ENCODE results near the gene MANSC1. TPM values are rescaled to one million over a fixed set of nuclear protein-coding genes. Genes with fewer than 3 reads are reported as not detected.

The MANSC1 gene
- total and polyA plus RNA-seq, 10 of the 15 experiments (the other 5 are each of a cell fraction or from before 2014, with no cell fraction given), result 0.02 to 0.23 (median 0.11) TPM; not detected in 2

DNA sequence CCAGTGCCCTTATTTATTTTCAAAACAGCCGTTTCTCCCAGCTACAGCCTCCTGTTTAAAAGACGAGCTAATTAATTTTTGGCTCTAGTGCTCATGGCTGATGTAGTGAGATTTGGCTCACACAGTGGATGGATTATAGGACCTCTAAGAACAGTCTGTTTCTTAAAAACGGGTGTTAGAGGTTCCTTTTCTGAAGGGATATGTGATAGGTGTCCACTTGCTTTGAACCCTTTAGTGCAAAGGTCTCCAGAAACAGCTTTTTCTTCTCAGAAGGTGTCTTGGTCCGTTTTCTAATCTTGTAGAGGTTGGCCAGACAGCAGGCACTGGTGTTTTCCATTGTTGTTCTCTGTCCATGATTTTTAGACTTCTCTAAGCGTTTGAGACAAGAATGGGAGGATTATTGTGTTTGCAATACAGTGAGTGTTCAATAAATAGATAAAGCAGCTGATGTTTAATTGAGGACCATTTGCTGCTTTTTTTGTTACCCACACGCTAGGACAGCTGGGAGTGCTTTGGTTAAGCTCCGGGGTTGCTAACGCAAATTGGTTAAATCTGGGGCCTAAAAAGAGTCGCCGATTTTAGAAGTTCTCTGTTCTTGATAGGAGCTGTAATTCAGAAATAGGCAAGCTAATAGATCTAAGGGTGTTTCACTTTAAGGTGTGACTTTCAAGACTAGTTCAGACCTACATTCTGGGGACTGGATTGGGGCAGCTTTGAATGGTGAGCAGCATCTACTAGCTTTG is 7.8 kb upstream of the MANSC1 start:
- H3K4me3 ChIP-seq, result peak overlapping the region; percentile 71
- H3K9me3 ChIP-seq (replicated peaks; ENCODE audit: control insufficient read depth, insufficient read depth, low read length), result no peaks in the 10 kb centered on the region
- H2AFZ ChIP-seq (ENCODE audit: control insufficient read depth, low read depth, low read length), result peak overlapping the region; percentile 74
- H3K27me3 ChIP-seq (replicated peaks in 1 of 2; ENCODE audit: control insufficient read depth in 2 of 2, insufficient read depth in 2 of 2, low read length in 1 of 2), result no peaks in the 10 kb centered on the region
- H3K9ac ChIP-seq (ENCODE audit: control insufficient read depth, insufficient read depth, low read length), result peak overlapping the region; percentile 95
- ATAC-seq (peak; percentile 53), FAIRE-seq (peak; percentile 76), DNase-seq (ENCODE audit: low read depth, low spot score) (no peak)
- TSS peak; percentile 66 for BruUV-seq (replicated peaks)
- RAD21 ChIA-PET (ENCODE audit: unreplicated experiment), result interaction anchor here (0.7 to 4.0 kb wide), 36 partner anchors 10 to 778 kb away, joined by 3 to 29 read pairs (median 4); partner anchors contain the start of genes CREBL2 and DUSP16
- H4K20me1 ChIP-seq (ENCODE audit: control insufficient read depth, insufficient read depth), result no peaks in the 10 kb centered on the region
- in situ Hi-C loops (cut with MboI), result no loop called here
- SMC1A ChIA-PET (ENCODE audit: uncharacterized antibody, unreplicated experiment), result interaction anchor here (0.6 to 3.6 kb wide), 43 partner anchors 9 to 800 kb away, joined by 3 to 27 read pairs (median 4); partner anchors contain the start of gene DUSP16
- intact Hi-C loops (cut with micrococcal nuclease; ENCODE audit: unreplicated experiment), result loop anchor here (5.0 kb wide), 2 partner anchors 339 to 359 kb away; partner anchors contain the start of genes CDKN1B and GPR19
- under 1% methylated on average over 10 of the region's 10 CpGs for WGBS (ENCODE audit: insufficient coverage, insufficient replicate concordance, low lambda C conversion rate, missing lambda C conversion rate)
- no peaks in the 10 kb centered on the region for H3K4me1 ChIP-seq (ENCODE audit: control insufficient read depth, insufficient read depth, low read length)
- H3K79me2 ChIP-seq (ENCODE audit: control insufficient read depth, insufficient read depth, low read length), result peaks cover 34% of the 10 kb centered on the region
- POLR2A ChIA-PET, result interaction anchor here (0.5 to 3.6 kb wide), 25 partner anchors 9 to 792 kb away, joined by 3 to 23 read pairs (median 5); partner anchors contain the start of gene CREBL2
- H3K4me2 ChIP-seq (ENCODE audit: control insufficient read depth, insufficient read depth), result peak overlapping the region; percentile 14
- CTCF ChIA-PET, result interaction anchor here (0.6 to 2.8 kb wide), 31 partner anchors 9 to 812 kb away, joined by 3 to 32 read pairs (median 4); no protein-coding TSS in a partner anchor
- no peaks in the 10 kb centered on the region for H3K36me3 ChIP-seq (ENCODE audit: control insufficient read depth in 2 of 2, insufficient read depth in 2 of 2, low read length in 1 of 2)
- H3K27ac ChIP-seq (ENCODE audit: control insufficient read depth, insufficient read depth), result peak overlapping the region; percentile 97
- 0 out of 2 replicates have a peak, but pooled peaks have one; percentile 19 for TF ChIP-seq ATF7 (IDR thresholded peaks at IDR 0.05; ENCODE audit: low read depth)
- no peak for TF ChIP-seq EGR1 (IDR thresholded peaks at IDR 0.05; ENCODE audit: borderline replicate concordance in 1 of 2, low read depth in 2 of 2, low read length in 2 of 2)
- TF ChIP-seq, protein P1, sequence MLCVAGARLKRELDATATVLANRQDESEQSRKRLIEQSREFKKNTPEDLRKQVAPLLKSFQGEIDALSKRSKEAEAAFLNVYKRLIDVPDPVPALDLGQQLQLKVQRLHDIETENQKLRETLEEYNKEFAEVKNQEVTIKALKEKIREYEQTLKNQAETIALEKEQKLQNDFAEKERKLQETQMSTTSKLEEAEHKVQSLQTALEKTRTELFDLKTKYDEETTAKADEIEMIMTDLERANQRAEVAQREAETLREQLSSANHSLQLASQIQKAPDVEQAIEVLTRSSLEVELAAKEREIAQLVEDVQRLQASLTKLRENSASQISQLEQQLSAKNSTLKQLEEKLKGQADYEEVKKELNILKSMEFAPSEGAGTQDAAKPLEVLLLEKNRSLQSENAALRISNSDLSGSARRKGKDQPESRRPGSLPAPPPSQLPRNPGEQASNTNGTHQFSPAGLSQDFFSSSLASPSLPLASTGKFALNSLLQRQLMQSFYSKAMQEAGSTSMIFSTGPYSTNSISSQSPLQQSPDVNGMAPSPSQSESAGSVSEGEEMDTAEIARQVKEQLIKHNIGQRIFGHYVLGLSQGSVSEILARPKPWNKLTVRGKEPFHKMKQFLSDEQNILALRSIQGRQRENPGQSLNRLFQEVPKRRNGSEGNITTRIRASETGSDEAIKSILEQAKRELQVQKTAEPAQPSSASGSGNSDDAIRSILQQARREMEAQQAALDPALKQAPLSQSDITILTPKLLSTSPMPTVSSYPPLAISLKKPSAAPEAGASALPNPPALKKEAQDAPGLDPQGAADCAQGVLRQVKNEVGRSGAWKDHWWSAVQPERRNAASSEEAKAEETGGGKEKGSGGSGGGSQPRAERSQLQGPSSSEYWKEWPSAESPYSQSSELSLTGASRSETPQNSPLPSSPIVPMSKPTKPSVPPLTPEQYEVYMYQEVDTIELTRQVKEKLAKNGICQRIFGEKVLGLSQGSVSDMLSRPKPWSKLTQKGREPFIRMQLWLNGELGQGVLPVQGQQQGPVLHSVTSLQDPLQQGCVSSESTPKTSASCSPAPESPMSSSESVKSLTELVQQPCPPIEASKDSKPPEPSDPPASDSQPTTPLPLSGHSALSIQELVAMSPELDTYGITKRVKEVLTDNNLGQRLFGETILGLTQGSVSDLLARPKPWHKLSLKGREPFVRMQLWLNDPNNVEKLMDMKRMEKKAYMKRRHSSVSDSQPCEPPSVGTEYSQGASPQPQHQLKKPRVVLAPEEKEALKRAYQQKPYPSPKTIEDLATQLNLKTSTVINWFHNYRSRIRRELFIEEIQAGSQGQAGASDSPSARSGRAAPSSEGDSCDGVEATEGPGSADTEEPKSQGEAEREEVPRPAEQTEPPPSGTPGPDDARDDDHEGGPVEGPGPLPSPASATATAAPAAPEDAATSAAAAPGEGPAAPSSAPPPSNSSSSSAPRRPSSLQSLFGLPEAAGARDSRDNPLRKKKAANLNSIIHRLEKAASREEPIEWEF (IDR thresholded peaks at IDR 0.05; ENCODE audit: insufficient replicate concordance, low read depth, low read length), result no peak
- TF ChIP-seq, protein P2, sequence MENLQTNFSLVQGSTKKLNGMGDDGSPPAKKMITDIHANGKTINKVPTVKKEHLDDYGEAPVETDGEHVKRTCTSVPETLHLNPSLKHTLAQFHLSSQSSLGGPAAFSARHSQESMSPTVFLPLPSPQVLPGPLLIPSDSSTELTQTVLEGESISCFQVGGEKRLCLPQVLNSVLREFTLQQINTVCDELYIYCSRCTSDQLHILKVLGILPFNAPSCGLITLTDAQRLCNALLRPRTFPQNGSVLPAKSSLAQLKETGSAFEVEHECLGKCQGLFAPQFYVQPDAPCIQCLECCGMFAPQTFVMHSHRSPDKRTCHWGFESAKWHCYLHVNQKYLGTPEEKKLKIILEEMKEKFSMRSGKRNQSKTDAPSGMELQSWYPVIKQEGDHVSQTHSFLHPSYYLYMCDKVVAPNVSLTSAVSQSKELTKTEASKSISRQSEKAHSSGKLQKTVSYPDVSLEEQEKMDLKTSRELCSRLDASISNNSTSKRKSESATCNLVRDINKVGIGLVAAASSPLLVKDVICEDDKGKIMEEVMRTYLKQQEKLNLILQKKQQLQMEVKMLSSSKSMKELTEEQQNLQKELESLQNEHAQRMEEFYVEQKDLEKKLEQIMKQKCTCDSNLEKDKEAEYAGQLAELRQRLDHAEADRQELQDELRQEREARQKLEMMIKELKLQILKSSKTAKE (IDR thresholded peaks at IDR 0.05; ENCODE audit: low read depth, poor library complexity, severe bottlenecking), result no peak
- no peak for TF ChIP-seq BACH1 (IDR thresholded peaks at IDR 0.05; ENCODE audit: borderline replicate concordance)
- 0 out of 2 replicates have a peak, but pooled peaks have one; percentile 10 for TF ChIP-seq ZNF384 (IDR thresholded peaks at IDR 0.05; ENCODE audit: borderline replicate concordance, low read depth, low read length)
- TF ChIP-seq, protein P3, sequence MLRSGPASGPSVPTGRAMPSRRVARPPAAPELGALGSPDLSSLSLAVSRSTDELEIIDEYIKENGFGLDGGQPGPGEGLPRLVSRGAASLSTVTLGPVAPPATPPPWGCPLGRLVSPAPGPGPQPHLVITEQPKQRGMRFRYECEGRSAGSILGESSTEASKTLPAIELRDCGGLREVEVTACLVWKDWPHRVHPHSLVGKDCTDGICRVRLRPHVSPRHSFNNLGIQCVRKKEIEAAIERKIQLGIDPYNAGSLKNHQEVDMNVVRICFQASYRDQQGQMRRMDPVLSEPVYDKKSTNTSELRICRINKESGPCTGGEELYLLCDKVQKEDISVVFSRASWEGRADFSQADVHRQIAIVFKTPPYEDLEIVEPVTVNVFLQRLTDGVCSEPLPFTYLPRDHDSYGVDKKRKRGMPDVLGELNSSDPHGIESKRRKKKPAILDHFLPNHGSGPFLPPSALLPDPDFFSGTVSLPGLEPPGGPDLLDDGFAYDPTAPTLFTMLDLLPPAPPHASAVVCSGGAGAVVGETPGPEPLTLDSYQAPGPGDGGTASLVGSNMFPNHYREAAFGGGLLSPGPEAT (IDR thresholded peaks at IDR 0.05; ENCODE audit: low read depth), result peak; percentile 39; the same call in 1 of the 2 replicates

Data from GM12878 (cell line).